GM21360 (cell line): Measurements from ENCODE around the gene XBP1.
"Not testable (repeated sequence)": the region's sequence is repeated elsewhere in the genome, so short reads cannot be mapped to it uniquely, and the experiment has no call there.

Experiments
- ATAC-seq: cut with Tn5 transposase; IDR thresholded peaks from one replicate; pipeline ENCODE4 v1.9.1; 2021; ENCODE audit warnings: mild to moderate bottlenecking, moderate library complexity; ENCODE audit not compliant: unreplicated experiment

The XBP1 gene

GRCh38 chr22:28819253-28820096 lies 19.1 kb upstream of the XBP1 start:
- ATAC-seq = no peak

- ATAC-seq = no peak
These were observed 17.8 kb upstream of the XBP1 start for GRCh38 chr22:28817919-28818859.

GRCh38 chr22:28817064-28817463 lies 16.7 kb upstream of the XBP1 start:
- no peak for ATAC-seq

- ATAC-seq = no peak
These were observed 15.4 kb upstream of the XBP1 start for GRCh38 chr22:28815729-28816128.

- no peak for ATAC-seq
These were observed 14.7 kb upstream of the XBP1 start for GRCh38 chr22:28815111-28815510.

GRCh38 chr22:28813772-28814518 lies 13.6 kb upstream of the XBP1 start:
- ATAC-seq = no peak

DNA sequence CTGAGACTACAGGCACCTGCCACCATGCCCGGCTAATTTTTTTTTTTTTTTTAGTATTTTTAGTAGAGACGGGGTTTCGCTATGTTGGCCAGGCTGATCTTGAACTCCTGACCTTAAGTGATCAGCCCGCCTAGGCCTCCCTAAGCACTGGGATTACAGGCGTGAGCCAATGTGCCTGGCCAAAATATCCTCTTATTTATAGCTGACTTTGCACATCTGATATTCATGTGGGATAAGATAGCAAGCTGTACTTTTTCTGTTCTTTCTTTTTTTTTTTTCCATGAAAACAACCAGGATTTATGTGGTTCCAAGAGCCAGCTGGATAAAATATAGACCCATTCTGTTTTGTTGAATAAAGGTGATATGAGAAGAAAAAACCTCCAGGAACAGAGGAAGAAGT lies 12.1 kb upstream of the XBP1 start:
- ATAC-seq = no peak

- ATAC-seq = no peak
These were observed 10.6 kb upstream of the XBP1 start for GRCh38 chr22:28810821-28811491.

GRCh38 chr22:28808716-28809355 lies 8.5 kb upstream of the XBP1 start:
- ATAC-seq = no peak

DNA sequence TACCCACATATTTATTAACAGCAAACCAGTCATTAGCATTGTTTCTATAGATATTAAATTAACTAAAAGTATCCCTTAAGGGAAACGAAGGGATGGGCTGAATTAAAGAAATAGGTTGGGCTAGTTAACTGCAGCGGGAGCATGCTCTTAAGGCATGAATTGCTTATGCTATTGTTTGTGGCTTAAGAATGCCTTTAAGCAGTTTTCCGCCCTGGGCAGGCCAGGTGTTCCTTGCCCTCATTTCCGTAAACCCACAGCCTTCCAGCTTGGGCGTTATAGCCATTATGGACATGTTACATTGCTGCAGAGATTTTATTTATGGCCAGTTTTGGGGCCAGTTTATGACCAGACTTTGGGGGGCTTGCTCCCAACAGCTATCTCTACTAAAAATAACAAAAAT lies 5.1 kb upstream of the XBP1 start:
- ATAC-seq = not testable (repeated sequence)

GRCh38 chr22:28802595-28803123 lies 2.3 kb upstream of the XBP1 start:
- no peak for ATAC-seq

DNA sequence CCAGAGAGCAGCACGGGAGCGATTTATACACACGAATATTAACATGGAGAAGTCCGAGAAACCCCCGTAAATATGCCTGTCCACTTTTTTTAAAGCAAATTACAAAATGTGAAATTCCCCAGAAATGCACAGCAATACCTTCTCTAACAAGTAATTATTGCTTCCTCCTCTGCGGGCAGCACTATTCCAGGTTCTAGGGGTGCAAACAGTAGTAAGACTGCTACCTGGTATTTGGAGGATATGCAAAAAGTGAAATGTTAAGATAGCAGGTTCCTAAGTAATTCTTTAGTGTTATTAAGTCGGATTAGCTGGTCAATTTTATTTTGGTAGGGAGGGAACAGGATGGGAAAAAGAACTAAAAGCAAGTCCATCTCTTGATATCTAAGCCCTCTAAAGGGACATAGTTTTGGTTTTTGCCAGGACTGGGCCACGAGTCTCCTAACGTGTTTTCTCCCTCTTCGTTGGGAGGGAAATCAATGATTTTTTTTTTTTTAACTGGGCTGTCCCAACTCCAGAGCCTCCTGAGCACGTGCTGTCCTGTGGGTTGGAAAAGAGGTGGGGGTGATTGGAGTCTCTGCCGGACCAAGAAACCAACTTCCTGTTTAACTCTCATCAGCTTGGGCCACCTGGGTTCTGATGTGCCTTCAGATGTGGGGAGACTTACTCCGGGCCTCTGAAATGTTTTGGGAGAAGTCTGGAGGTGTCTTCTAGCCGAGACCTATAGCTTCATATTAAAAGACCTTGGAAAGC lies 1.7 kb upstream of the XBP1 start:
- no peak for ATAC-seq

DNA sequence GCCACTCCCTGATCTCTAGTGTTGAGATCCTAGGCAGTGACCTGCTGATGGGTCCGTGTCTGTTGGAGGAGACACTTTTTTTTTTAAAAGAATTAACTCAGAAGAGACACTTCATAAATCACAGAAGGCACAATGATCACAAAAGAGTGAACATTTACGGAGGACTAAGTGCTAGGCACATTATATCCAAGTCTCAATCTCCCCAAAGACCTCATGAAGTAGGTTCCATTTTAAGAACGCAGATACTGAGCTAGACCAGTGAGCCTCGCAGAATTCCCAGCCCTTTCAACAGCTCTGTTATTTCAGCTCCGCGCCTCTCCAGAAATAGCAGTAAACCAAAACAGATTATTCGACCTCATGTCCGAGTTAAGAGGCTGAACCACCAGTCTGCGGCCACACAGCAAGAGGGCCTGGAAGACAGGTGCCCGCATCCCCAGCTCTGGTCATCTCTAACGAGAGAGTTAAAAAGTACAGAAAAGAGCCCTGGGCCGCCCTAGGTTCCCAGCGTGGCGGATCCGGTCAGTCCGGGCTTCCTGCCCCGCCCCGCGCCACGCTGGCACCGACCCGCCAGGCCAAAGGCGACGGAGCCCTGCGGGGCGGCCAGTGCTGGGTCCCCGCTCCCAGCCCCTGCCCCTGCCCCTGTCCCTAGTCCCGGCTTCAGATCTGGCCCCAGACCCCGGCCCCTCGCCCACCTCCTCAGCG lies 612 bp downstream of the XBP1 start:
- no peak for ATAC-seq

DNA sequence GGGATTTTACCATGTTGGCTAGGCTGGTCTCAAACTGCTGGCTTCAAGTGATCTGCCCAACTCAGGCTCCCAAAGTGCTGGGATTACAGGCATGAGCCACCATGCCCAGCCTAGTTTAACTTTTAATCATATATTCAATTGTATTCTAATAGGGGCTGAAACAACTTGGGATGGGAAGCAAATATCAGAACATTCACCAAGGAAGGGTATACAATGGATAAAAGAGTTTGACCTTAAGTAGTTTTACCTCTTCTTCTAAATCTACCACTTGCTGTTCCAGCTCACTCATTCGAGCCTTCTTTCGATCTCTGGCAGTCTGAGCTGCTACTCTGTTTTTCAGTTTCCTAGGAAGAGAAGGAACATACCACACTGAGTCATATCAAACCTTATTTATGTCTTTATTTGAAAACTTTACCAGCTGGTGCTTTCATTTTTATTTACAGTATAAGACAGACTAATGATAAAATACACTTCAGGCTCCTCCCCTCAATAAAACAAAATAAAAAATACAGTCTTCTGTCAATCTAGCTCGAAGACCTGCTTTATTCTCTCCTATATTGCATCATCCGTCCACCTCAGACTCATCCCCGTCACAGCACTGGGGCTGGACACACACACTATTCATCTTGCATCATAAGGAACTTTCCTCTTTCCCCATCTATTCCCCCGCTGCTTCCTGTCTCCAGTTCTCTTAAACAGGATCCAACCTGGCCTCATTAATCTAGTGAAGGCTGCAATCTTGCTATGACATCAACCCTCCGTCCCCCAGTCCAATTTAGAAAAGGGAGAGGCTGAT lies 1.4 kb downstream of the XBP1 start:
- ATAC-seq = no peak

GRCh38 chr22:28795932-28796856 lies 4.2 kb downstream of the XBP1 start:
- ATAC-seq = no peak

GRCh38 chr22:28795071-28795693 lies 5.2 kb downstream of the XBP1 start:
- no peak for ATAC-seq
